Skeletal muscle tissue (tissue), 4 donors: ENCODE measurements around the gene OR4D1. TPM values are rescaled to one million over a fixed set of nuclear protein-coding genes. Genes with fewer than 3 reads are reported as not detected.
"Not testable (repeated sequence)": the region's sequence is repeated elsewhere in the genome, so short reads cannot be mapped to it uniquely, and the experiment has no call there.

Experiments used
- H3K27ac ChIP-seq: one replicate; pipeline ENCODE4 v1.7.0; 2013; ENCODE audit warnings: mild to moderate bottlenecking, low read depth, low read length, inconsistent platforms
- H3K27me3 ChIP-seq, 3 donors: one replicate each; pipeline ENCODE4 v1.7.0; 2013; ENCODE audit warnings: low read length in 3 of 3; ENCODE audit not compliant: control insufficient read depth in 3 of 3, insufficient read depth in 3 of 3
- H3K36me3 ChIP-seq, 3 donors: one replicate each; pipeline ENCODE4 v1.7.0; 2013; ENCODE audit warnings: low read length in 3 of 3; ENCODE audit not compliant: control insufficient read depth in 3 of 3, insufficient read depth in 3 of 3
- H3K4me1 ChIP-seq, 3 donors: one replicate each; pipeline ENCODE4 v1.7.0; 2013; ENCODE audit warnings: low read length in 3 of 3, mild to moderate bottlenecking in 3 of 3; ENCODE audit not compliant: control insufficient read depth in 3 of 3, insufficient read depth in 3 of 3
- H3K4me3 ChIP-seq, 3 donors: one replicate each; pipeline ENCODE4 v1.7.0; 2013; ENCODE audit warnings: low read length in 3 of 3
- H3K9ac ChIP-seq, 3 donors: one replicate each; pipeline ENCODE4 v1.7.0; 2013; ENCODE audit warnings: low read length in 3 of 3, mild to moderate bottlenecking in 3 of 3, moderate library complexity in 2 of 3, low read depth in 1 of 3
- H3K9me3 ChIP-seq, 3 donors: one replicate each; pipeline ENCODE4 v1.7.0; 2013; ENCODE audit warnings: low read length in 3 of 3; ENCODE audit not compliant: control insufficient read depth in 3 of 3
- total RNA-seq: library from RNA; depleted of rRNA; stranded (reverse); fragments of >200 nt; gene quantifications from one replicate; pipeline ENCODE4 v1.2.3, GENCODE V29; 2014
- donor health status: Osteomylitis.

Gene OR4D1
- total RNA-seq, 1 donor from 2014 or later: not detected

GRCh38 chr17:58117382-58117781 lies 30.8 kb upstream of the OR4D1 start:
- H3K9me3 ChIP-seq: no peaks in the 10 kb centered on the region
- H3K36me3 ChIP-seq: no peaks in the 10 kb centered on the region
- H3K27me3 ChIP-seq: peaks cover 5 to 10% (median 7%) of the 10 kb centered on the region in 3 donors
- H3K4me1 ChIP-seq: peaks cover 0 to 5% (median 4%) of the 10 kb centered on the region in 3 donors
- H3K4me3 ChIP-seq: no peak overlapping the region
- H3K9ac ChIP-seq: no peak overlapping the region
- H3K27ac ChIP-seq: no peak overlapping the region

- no peak overlapping the region for H3K27ac ChIP-seq
- no peak overlapping the region for H3K9ac ChIP-seq
- H3K9me3 ChIP-seq: no peaks in the 10 kb centered on the region
- H3K4me3 ChIP-seq: no peak overlapping the region
- H3K4me1 ChIP-seq: no peaks in the 10 kb centered on the region
- peaks cover 5 to 10% (median 7%) of the 10 kb centered on the region in 3 donors for H3K27me3 ChIP-seq
- H3K36me3 ChIP-seq: no peaks in the 10 kb centered on the region
Observed at GRCh38 chr17:58119491-58119890, 28.7 kb upstream of the OR4D1 start.

DNA sequence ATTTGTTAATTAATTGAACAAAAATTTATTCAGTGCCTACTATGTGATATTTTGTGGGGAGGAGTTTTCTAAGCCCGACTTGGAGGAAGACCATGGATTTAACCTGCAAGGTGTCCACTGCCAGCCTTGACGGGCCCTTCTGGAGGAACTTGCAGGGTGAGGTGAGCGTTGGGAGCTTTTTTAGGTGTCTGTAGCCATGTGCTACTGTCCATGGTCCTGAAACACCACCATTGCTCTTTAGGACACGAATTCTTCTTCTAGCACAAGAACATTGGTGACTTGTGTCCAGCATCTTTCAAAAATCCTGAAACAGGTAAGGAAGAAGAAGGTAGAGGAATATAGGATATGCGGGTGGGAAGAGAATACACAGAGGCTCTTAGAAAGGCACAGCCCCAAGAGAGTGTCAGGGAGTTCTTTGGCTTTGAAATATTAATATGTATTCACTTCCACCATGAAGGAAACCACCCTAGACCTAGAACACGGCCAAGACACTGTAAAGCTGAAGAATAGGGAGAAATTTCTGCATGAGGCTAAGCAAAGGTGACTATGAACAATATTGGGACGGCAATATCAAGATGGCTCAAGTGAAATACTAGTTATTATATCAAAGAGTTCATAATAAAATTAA lies 27.9 kb upstream of the OR4D1 start:
- no peaks in the 10 kb centered on the region for H3K9me3 ChIP-seq
- H3K9ac ChIP-seq: no peak overlapping the region
- H3K4me3 ChIP-seq: no peak overlapping the region
- no peaks in the 10 kb centered on the region for H3K36me3 ChIP-seq
- no peaks in the 10 kb centered on the region for H3K4me1 ChIP-seq
- peaks cover 5 to 10% (median 7%) of the 10 kb centered on the region in 3 donors for H3K27me3 ChIP-seq
- no peak overlapping the region for H3K27ac ChIP-seq

DNA sequence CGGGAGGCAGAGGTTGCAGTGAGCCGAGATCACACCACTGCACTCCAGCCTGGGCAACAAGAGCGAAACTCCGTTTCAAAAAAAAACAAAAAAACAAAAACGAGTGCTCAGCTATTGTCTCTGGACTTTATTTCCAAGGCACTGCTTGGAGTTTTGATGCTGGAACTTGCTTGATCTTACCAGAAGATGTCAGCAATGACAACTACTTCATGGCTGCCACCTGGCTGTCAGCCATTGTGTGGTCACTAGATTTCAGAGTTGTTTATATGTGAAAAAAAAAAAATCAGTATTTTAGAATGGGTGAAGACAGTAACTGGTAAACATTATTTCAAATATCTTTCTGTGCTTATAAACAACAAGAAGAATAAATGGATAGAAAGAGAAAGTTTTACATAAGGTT lies 26.3 kb upstream of the OR4D1 start:
- Histone ChIP-seq H3K27ac (no peak overlapping the region), H3K27me3 (peaks cover 0 to 3% (median 0%) of the 10 kb centered on the region in 3 donors), H3K4me1 (no peaks in the 10 kb centered on the region), H3K9ac (no peak overlapping the region), H3K4me3 (no peak overlapping the region), H3K36me3 (no peaks in the 10 kb centered on the region), H3K9me3 (no peaks in the 10 kb centered on the region)

DNA sequence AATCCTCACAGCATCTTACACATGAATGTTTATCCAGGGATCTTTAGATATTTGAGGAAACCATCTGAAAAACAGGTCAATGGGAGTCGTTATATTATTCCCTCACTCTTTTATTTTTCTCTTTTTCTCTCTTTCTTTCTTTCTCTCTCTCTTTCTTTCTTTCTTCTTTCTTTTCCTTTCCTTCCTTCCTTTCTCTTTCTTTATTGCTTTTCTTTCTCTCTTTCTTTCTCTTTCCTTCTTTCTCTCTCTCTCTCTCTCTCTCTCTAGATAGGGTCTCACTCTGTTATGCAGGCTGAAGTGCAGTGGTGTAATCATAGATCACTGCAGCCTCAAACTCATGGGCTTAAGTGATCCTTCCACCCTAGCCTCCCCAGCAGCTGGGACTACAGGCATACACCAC lies 20.3 kb upstream of the OR4D1 start:
- no peaks in the 10 kb centered on the region for H3K36me3 ChIP-seq
- H3K4me1 ChIP-seq: no peaks in the 10 kb centered on the region
- H3K4me3 ChIP-seq: no peak overlapping the region
- H3K27me3 ChIP-seq: peaks cover 0 to 3% (median 2%) of the 10 kb centered on the region in 3 donors
- no peak overlapping the region for H3K27ac ChIP-seq
- H3K9ac ChIP-seq: no peak overlapping the region
- H3K9me3 ChIP-seq: no peaks in the 10 kb centered on the region

DNA sequence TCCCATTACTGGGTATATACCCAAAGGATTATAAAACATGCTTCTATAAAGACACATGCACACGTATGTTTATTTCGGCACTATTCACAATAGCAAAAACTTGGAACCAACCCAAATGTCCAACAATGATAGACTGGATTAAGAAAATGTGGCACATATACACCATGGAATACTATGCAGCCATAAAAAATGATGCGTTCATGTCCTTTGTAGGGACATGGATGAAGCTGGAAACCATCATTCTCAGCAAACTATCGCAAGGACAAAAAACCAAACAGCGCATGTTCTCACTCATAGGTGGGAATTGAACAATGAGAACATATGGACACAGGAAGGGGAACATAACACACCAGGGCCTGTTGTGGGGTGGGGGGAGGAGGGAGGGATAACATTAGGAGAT lies 15.5 kb upstream of the OR4D1 start:
- H3K4me3 ChIP-seq, H3K9ac ChIP-seq, H3K27ac ChIP-seq, H3K36me3 ChIP-seq, H3K9me3 ChIP-seq, H3K4me1 ChIP-seq: not testable (repeated sequence)
- H3K27me3 ChIP-seq: peaks cover 2 to 19% (median 11%) of the 10 kb centered on the region in 3 donors

- Histone ChIP-seq H3K9ac (no peak overlapping the region), H3K27me3 (peaks cover 0 to 24% (median 11%) of the 10 kb centered on the region in 3 donors), H3K9me3 (peaks cover 0 to 4% (median 0%) of the 10 kb centered on the region in 3 donors), H3K36me3 (no peaks in the 10 kb centered on the region), H3K4me3 (no peak overlapping the region), H3K27ac (no peak overlapping the region), H3K4me1 (no peaks in the 10 kb centered on the region)
Observed at GRCh38 chr17:58136669-58137279, 11.4 kb upstream of the OR4D1 start.

DNA sequence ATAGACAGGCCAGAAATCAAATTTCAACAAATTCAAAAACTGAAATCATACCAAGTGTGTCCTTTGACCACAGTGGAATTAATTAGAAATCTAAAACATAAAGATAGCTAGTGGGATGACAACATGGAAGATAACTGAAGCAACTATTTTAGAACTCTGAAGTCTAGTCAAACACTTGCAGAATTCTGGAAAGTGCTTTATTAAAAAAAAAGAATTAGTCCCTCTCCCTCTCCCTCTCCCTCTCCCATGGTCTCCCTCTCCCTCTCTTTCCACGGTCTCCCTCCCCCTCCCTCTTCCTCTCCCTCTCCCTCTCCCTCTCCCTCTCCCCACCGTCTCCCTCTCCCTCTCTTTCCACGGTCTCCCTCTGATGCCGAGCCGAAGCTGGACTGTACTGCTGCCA lies 6.7 kb upstream of the OR4D1 start:
- Histone ChIP-seq H3K9ac (no peak overlapping the region), H3K9me3 (peaks cover 0 to 7% (median 0%) of the 10 kb centered on the region in 3 donors), H3K27ac (no peak overlapping the region), H3K4me1 (no peaks in the 10 kb centered on the region), H3K4me3 (no peak overlapping the region), H3K27me3 (peaks cover 0 to 16% (median 3%) of the 10 kb centered on the region in 3 donors), H3K36me3 (no peaks in the 10 kb centered on the region)

- H3K4me1 ChIP-seq, H3K36me3 ChIP-seq, H3K4me3 ChIP-seq, H3K27me3 ChIP-seq, H3K9ac ChIP-seq, H3K27ac ChIP-seq, H3K9me3 ChIP-seq: not testable (repeated sequence)
Observed at GRCh38 chr17:58143335-58143734, 4.8 kb upstream of the OR4D1 start.

- Histone ChIP-seq H3K27ac (no peak overlapping the region), H3K27me3 (peaks cover 0 to 8% (median 7%) of the 10 kb centered on the region in 3 donors), H3K36me3 (no peaks in the 10 kb centered on the region), H3K4me3 (no peak overlapping the region), H3K9ac (no peak overlapping the region), H3K4me1 (no peaks in the 10 kb centered on the region), H3K9me3 (peaks cover 0 to 7% (median 0%) of the 10 kb centered on the region in 3 donors)
Observed at GRCh38 chr17:58144801-58145200, 3.4 kb upstream of the OR4D1 start.
